Measurements from ENCODE around the gene KRTAP24-1.

KRTAP24-1 gene

DNA sequence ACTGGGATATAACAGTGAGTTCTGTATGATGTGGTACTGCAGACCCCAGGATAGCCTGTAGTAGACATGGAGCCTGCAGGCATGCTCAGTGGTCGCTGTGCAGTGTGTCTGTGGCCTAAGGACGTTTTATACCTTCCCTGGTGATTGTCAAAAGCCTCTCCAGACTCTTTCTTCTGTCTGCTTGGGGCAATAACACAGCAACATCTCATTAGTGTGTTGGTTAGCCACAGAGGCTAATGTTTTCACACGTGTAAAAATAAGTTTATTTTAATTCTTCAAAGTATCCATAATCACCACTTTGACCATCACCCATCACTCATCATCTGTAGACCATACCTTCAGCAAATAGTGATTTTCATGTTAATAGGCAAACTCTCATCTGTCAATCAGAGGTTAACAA lies at the start of gene KRTAP24-1:
Gene KRTAP24-1, minus strand, starts transcription at position 101 of the 400 bp plus-strand sequence. Its CDS starts 18 bp downstream, at position 83.
- peaks cover 3% of the 10 kb centered on the region; the same call in 1 of the 2 replicates for H3K4me1 ChIP-seq (ENCODE audit: insufficient read depth, low read length)
- H3K9ac ChIP-seq (ENCODE audit: low read depth, low read length), result no peak within 1 kb of the TSS
- no peaks in the 10 kb centered on the region for H3K36me3 ChIP-seq (ENCODE audit: insufficient read depth, low read length)
- no peaks in the 10 kb centered on the region for H3K9me3 ChIP-seq (ENCODE audit: control insufficient read depth, insufficient read depth, low read length)

DNA sequence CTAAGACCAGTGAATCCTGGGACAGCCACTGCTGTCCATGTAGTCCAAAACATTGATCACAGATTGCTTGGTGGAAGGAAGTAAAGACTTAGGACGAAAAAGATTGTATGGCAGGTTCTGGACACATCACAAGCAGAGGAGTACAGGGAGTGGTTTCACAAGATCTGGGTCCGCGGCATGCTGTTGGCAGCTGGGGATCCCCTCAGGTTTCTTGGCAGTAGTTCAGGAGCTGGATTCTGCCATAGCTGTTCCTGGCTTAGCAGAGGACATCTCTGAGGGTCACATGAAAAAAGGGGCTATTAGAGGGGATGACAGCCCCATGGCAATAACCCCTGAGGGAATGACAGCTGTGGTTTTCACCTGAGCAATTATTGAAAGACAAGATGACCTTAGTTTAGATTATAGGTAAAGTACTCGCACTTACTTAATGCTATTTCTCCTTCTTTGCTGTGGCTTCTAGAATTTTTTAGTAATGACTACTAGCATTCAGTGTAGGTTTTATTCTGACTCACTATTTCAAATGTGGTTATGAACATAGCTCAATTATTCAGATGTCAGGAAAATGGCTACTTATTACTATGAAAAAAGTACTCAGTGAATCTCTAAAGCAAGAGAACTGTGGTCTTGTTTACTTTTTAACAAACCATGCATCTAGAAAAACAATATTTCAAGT lies 46.6 kb upstream of the KRTAP24-1 start:
- H3K9ac ChIP-seq (ENCODE audit: low read depth, low read length), result no peak overlapping the region
- H3K4me1 ChIP-seq (ENCODE audit: insufficient read depth, low read length), result no peaks in the 10 kb centered on the region
- no peaks in the 10 kb centered on the region for H3K36me3 ChIP-seq (ENCODE audit: insufficient read depth, low read length)
- H3K9me3 ChIP-seq (ENCODE audit: control insufficient read depth, insufficient read depth, low read length), result no peaks in the 10 kb centered on the region

DNA sequence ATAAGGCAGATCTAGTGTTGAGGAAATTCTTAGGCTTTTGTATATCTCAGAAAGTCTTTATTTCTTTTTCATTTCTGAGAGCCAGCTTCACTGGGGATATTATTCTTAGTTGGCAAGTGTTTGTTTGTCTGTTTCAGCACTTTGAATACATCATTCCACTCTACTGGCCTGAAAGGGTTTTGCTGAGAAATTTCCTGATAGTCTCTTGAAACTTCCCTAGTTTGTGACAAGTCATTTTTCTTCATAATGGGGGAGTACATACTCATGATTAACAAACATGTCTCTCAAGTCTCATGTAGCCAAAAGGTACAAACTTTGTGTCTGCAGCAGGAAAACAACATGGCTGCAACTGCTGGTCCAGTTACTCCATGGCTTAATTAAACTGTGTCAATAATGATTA lies 43.6 kb upstream of the KRTAP24-1 start:
- Histone ChIP-seq H3K36me3 (ENCODE audit: insufficient read depth, low read length) (no peaks in the 10 kb centered on the region), H3K9me3 (ENCODE audit: control insufficient read depth, insufficient read depth, low read length) (no peaks in the 10 kb centered on the region), H3K9ac (ENCODE audit: low read depth, low read length) (no peak overlapping the region), H3K4me1 (ENCODE audit: insufficient read depth, low read length) (no peaks in the 10 kb centered on the region)

- H3K36me3 ChIP-seq (ENCODE audit: insufficient read depth, low read length), result no peaks in the 10 kb centered on the region
- H3K9ac ChIP-seq (ENCODE audit: low read depth, low read length), result no peak within 1 kb of the TSS
- no peaks in the 10 kb centered on the region for H3K9me3 ChIP-seq (ENCODE audit: control insufficient read depth, insufficient read depth, low read length)
- no peaks in the 10 kb centered on the region for H3K4me1 ChIP-seq (ENCODE audit: insufficient read depth, low read length)
These were observed 37.5 kb upstream of the KRTAP24-1 start, which contains the start of gene KRTAP26-1 for GRCh38 chr21:30320215-30320614. TSS of gene KRTAP26-1 (minus strand) at chr21:30320315. CDS start at chr21:30320035, 280 bp downstream.

GRCh38 chr21:30315701-30316100 lies 33.0 kb upstream of the KRTAP24-1 start:
- H3K9me3 ChIP-seq (ENCODE audit: control insufficient read depth, insufficient read depth, low read length), result no peaks in the 10 kb centered on the region
- H3K36me3 ChIP-seq (ENCODE audit: insufficient read depth, low read length), result no peaks in the 10 kb centered on the region
- H3K9ac ChIP-seq (ENCODE audit: low read depth, low read length), result no peak overlapping the region
- no peaks in the 10 kb centered on the region for H3K4me1 ChIP-seq (ENCODE audit: insufficient read depth, low read length)

- Histone ChIP-seq H3K36me3 (ENCODE audit: insufficient read depth, low read length) (no peaks in the 10 kb centered on the region), H3K9ac (ENCODE audit: low read depth, low read length) (no peak overlapping the region), H3K9me3 (ENCODE audit: control insufficient read depth, insufficient read depth, low read length) (no peaks in the 10 kb centered on the region), H3K4me1 (ENCODE audit: insufficient read depth, low read length) (no peaks in the 10 kb centered on the region)
These were observed 24.1 kb upstream of the KRTAP24-1 start for GRCh38 chr21:30306884-30307283.

DNA sequence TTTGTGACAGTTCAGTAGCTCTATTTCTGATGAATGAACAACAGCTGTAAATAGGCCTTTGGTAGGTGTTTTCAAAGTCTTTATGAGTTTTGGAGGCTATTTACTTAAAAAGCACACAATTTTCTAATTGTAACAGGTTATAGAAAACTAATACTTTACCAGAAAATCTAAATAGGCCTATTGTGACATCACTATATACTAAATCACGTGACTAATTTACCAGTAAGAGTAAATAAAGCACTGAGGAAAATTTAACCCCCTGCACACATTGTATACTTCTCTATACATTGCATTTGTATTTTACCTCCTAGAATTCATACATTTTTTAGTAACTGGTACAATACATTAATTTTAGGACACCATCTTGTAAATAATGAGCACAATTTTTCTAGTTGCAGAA lies 22.4 kb upstream of the KRTAP24-1 start:
- no peak overlapping the region for H3K9ac ChIP-seq (ENCODE audit: low read depth, low read length)
- no peaks in the 10 kb centered on the region for H3K36me3 ChIP-seq (ENCODE audit: insufficient read depth, low read length)
- H3K4me1 ChIP-seq (ENCODE audit: insufficient read depth, low read length), result no peaks in the 10 kb centered on the region
- H3K9me3 ChIP-seq (ENCODE audit: control insufficient read depth, insufficient read depth, low read length), result no peaks in the 10 kb centered on the region

GRCh38 chr21:30289215-30289614 lies 6.5 kb upstream of the KRTAP24-1 start, which contains the start of gene KRTAP25-1:
TSS of gene KRTAP25-1 (minus strand) at chr21:30289514. CDS start at chr21:30289490, 24 bp downstream.
- Histone ChIP-seq H3K9ac (ENCODE audit: low read depth, low read length) (no peak within 1 kb of the TSS), H3K9me3 (ENCODE audit: control insufficient read depth, insufficient read depth, low read length) (no peaks in the 10 kb centered on the region), H3K36me3 (ENCODE audit: insufficient read depth, low read length) (no peaks in the 10 kb centered on the region), H3K4me1 (ENCODE audit: insufficient read depth, low read length) (no peaks in the 10 kb centered on the region)

- H3K4me1 ChIP-seq (ENCODE audit: insufficient read depth, low read length), result no peaks in the 10 kb centered on the region
- no peaks in the 10 kb centered on the region for H3K9me3 ChIP-seq (ENCODE audit: control insufficient read depth, insufficient read depth, low read length)
These were observed 11.1 kb downstream of the KRTAP24-1 start for GRCh38 chr21:30271611-30272010.

DNA sequence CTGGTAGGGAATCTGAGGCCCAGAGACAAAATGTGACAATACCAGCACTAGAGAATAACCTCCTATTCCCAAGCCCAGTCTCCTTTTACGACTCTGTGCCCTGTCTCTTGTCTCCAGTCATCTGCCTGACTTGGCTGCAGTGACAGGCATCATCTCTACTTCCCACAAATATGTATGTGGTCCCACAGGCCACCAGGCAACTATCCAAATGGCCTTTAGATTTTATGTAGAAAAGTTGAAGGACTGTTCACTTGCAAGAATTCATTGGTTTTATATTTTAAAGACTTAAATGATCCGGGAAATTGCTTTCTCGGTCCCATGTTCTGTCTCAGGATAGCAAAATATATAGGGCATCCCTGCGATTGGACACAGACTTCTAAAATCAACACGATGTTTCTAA lies 11.6 kb downstream of the KRTAP24-1 start:
- Histone ChIP-seq H3K36me3 (ENCODE audit: insufficient read depth, low read length) (no peaks in the 10 kb centered on the region), H3K4me1 (ENCODE audit: insufficient read depth, low read length) (no peaks in the 10 kb centered on the region), H3K9me3 (ENCODE audit: control insufficient read depth, insufficient read depth, low read length) (no peaks in the 10 kb centered on the region; the same call in 1 of the 2 replicates), H3K9ac (ENCODE audit: low read depth, low read length) (no peak overlapping the region)

More at GRCh38 chr21:30271611-30272010, 11.1 kb downstream of the KRTAP24-1 start:
- H3K9ac ChIP-seq (ENCODE audit: low read depth, low read length), result no peak overlapping the region
- H3K36me3 ChIP-seq (ENCODE audit: insufficient read depth, low read length), result no peaks in the 10 kb centered on the region

GRCh38 chr21:30269803-30270530 lies 12.8 kb downstream of the KRTAP24-1 start:
- Histone ChIP-seq H3K9ac (ENCODE audit: low read depth, low read length) (no peak overlapping the region), H3K9me3 (ENCODE audit: control insufficient read depth, insufficient read depth, low read length) (no peaks in the 10 kb centered on the region; the same call in 1 of the 2 replicates), H3K4me1 (ENCODE audit: insufficient read depth, low read length) (no peaks in the 10 kb centered on the region), H3K36me3 (ENCODE audit: insufficient read depth, low read length) (no peaks in the 10 kb centered on the region)

GRCh38 chr21:30268608-30269197 lies 14.0 kb downstream of the KRTAP24-1 start:
- Histone ChIP-seq H3K36me3 (ENCODE audit: insufficient read depth, low read length) (no peaks in the 10 kb centered on the region), H3K4me1 (ENCODE audit: insufficient read depth, low read length) (no peaks in the 10 kb centered on the region), H3K9ac (ENCODE audit: low read depth, low read length) (no peak overlapping the region), H3K9me3 (ENCODE audit: control insufficient read depth, insufficient read depth, low read length) (no peaks in the 10 kb centered on the region; the same call in 1 of the 2 replicates)

- Histone ChIP-seq H3K9me3 (ENCODE audit: control insufficient read depth, insufficient read depth, low read length) (no peaks in the 10 kb centered on the region), H3K9ac (ENCODE audit: low read depth, low read length) (no peak overlapping the region), H3K36me3 (ENCODE audit: insufficient read depth, low read length) (no peaks in the 10 kb centered on the region), H3K4me1 (ENCODE audit: insufficient read depth, low read length) (no peaks in the 10 kb centered on the region)
These were observed 25.0 kb downstream of the KRTAP24-1 start for GRCh38 chr21:30257773-30258172.

- Histone ChIP-seq H3K36me3 (ENCODE audit: insufficient read depth, low read length) (no peaks in the 10 kb centered on the region), H3K4me1 (ENCODE audit: insufficient read depth, low read length) (no peaks in the 10 kb centered on the region), H3K9ac (ENCODE audit: low read depth, low read length) (no peak overlapping the region), H3K9me3 (ENCODE audit: control insufficient read depth, insufficient read depth, low read length) (no peaks in the 10 kb centered on the region)
These were observed 26.6 kb downstream of the KRTAP24-1 start for GRCh38 chr21:30256100-30256499.

All from ES-I3 (cell line).